NK-92 treated with Interleukin-12 subunit alpha and Interleukin-12 subunit beta, amount 100 ng/mL, for 24 hours (cell line): ENCODE measurements around the gene CNTNAP2.

Source experiments
- DNase-seq: peaks from one replicate; lab custom pipeline; 2025; lab: John Stamatoyannopoulos, UW

Gene CNTNAP2

DNA sequence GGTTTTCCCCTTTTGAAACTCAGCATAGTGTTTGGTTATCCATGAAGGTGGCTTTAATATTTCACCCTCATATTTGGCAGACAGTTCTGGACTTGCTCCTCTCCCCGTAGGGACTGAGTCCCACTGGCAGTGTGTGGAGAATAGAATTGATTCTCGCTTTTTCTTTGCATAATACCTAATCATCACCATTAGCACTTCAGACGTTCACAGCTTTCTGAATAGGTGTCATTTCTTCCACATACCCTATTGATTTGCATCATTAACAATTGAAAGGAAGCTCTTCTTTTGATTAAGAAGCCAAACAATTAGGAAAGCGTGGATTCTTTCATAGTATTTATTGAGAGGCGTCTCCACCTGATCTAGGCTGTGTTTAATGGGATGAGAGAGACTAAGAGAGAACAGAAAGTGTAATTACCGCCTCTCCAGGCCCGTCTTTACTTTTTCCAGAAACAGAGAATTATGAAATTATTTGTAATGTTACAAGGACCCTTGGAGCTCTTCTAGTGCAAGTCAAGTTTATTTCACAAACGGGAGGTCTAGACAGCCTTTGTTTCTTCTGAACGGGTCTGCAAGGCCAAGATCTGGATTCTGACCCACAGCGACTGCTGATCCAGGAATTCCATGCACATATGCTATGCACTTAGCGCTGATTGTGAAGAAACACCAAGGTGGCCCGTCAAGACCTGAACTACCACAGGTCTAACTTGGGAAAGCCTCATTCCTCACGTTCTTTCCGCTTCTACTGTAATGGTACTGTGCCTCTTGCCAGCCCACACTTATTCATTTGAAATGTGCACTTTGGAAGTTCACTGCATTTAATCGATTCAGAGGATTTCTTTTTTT, 2224.1 kb downstream of the CNTNAP2 start:
- no peak for DNase-seq

DNA sequence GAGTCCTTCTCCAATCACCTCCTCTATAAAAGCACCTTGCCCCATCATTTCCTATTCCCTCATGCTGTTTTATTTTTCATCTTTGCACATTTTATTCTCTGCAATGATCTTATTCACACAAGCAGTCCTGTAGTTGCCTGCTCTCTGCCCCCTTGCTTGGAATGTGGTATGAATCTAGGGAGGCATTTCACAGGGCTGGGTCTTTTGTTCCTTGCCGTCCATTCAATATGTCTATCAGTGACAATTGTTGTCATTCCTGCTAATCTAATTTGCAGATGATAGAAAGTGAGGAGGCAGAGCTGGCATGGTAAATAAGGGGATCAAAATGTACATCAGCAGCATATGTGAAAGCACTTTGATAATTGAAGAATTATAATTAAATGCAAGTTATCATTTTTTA, 2227.8 kb downstream of the CNTNAP2 start:
- no peak for DNase-seq

- no peak for DNase-seq
Observed at GRCh38 chr7:148347981-148348380, 2231.4 kb downstream of the CNTNAP2 start.

DNA sequence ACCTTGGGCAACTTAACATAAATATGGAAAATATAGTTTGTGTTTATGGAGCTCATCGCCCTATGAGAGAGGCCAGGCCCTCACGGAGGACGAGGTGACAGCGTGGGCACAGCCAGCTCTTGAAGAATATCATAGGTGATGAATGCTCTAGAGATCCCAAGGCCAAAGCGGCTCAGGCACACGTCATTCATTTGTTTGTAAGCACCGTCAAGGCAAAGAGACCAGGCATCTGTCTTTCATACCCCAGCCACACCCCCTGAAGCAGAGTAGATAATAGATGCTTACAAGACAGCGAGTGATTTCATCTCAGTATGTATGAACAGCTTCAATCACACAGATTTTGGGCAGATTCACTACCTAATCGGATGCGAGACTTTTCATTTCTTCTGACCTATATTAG, 2231.9 kb downstream of the CNTNAP2 start:
- no peak for DNase-seq

- DNase-seq, result no peak
Observed at GRCh38 chr7:148356303-148356702, 2239.7 kb downstream of the CNTNAP2 start.

DNA sequence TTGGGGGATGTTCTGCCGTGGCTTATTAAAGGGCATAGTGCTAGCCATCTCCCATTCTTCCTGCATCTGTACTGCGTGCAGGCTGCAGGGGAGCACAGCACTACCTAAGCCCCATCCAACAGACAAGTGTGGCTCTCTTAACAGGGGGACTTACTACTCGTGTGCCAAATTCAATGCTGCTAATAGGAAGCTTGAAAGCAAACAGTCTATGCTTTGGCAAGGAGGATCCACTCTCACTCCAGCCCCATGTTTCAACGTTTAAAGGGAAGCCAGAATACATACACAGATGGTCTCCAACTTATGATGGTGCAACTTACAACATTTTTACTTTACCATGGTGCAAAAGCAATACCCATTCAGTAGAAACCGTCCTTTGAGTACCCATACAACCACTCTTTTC, 2245.9 kb downstream of the CNTNAP2 start:
- DNase-seq, result no peak

GRCh38 chr7:148367731-148368475, 2251.3 kb downstream of the CNTNAP2 start:
- no peak for DNase-seq

DNA sequence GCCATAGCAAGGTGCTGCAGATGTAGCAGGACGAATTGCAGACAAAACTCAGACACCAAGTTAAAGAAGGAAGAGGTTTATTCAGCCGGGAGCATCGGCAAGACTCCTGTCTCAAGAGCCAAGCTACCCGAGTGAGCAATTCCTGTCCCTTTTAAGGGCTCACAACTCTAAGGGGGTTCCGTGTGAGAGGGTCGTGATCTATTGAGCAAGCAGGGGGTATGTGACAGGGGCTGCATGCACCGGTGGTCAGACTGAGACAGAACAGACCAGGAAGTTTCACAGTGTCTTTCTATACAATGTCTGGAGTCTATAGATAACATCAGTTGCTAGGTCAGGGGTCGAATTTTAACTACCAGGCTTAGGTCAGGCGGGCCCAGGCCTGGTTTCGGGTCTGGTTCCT, 2252.0 kb downstream of the CNTNAP2 start:
- DNase-seq, result no peak

DNA sequence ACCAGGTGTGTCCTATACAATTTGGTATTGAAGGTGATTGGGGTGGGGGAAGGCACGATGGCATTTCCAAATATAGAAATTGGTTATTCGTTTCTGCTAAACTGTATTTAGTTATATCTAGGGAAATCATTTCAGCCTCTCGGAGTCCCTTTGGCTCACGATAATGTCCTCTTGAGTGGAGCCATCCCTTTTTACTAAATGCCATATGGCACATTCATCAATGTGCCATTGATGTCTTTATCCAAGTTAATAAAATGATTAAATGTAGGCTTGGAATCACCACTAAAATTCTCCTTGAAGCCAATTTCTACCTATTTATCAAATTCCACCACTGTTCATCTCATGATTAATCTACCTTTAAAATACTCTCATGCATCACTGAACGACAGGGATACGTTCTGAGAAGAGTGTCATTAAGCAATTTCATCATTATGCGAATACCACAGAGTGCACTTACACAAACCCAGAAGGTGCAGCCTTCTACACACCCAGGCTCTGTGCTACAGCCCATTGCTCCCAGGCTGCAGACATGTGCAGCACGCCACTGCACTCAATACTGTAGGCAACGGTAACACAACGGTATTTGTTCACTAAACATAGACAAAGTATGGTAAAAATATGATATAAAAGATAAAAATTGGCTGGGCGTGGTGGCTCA, 2254.8 kb downstream of the CNTNAP2 start:
- no peak for DNase-seq

DNA sequence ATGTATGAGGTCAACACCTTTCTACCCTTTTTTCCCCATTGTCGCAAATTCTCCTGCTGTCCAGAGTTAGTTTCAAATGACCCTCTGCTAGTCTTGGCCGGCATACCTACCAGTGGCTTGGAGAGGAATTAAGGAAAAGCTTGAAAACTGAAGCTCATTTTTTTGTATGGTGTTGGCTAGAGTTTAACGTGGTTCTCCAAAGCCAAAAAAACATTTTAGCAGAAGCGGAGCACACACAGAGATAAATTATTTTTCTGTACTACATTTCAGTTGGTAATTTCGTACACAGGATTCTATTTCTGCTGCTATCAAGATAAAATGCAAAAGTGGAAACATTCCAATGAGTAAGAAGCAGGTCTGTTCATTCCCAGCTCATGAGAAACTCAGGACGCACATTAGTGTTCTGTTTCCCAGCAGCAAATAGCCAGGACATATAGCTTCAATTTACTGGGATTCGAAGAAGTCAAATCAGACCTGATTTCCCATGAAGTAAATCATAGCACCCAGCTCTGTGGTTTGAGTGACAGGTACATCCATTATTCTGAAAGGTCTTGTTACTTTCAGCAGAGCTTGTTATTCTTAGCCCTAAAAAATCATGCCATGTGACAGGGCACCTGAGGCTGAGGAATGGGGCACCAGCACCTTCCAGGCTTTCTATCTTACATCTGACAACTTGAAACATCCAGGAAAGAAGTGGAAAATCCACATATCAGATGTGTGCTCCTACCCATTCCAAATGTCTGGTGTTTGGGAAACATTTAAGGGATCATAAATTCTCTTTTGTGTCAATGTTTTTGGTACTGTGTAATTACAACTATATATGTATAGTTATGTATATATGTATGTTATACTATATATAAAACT, 2258.0 kb downstream of the CNTNAP2 start:
- no peak for DNase-seq

DNA sequence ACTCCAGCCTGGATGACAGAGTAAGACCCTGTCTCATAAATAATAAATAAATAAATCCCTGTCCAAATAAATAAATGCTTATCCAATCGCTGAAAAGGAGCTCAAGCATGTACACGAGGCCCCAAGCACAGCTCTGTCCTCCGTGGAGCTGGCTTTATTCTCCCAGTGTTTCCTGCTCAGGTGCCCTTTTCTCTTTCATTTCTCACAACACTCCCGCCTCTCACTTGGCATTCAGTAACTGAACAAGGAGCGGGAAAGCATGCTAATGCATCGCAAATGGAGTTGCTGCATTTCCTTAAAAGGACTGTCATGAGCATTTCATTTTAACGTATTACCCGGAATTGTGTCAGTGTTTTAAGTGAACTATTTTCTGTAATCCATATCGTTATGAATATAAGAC, 2263.1 kb downstream of the CNTNAP2 start:
- no peak for DNase-seq

DNA sequence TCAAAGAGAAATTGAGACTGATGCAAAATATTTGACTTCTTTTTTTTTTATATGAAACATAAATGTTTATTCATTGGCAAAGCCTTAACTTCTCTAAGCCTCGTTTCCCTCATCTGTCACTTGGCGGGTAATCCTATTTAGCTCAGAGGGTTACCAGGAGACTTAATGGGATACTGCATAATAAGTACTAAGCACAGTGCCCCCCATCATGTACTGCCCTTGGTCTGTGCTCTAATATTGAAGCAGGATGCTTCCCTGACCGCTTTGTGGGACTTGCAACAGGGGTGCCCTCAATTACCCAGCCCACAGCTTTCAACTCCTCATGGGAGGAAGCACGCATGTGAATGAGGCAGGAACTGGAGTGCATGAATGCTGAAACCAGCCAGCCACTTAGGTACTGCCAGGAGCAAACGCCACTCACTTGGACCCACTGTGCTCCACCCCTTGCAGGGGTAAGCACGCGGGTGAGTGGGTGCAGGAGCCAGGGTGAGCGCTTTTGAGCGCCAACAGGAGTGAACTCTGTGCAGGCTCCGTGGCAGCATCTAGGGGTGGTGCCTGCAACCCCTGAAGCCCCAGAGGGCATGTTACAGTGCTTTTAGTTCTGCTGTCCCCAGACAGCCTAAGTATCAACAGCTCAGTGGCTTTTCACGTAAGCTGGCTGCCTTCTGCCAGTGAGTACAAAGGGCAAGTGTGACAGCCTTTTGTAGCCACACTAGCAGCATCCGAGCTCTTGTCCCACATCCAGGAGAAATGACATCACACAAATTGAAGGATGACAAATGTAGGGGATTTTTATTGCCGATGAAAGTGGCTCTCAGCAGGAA, 2264.2 kb downstream of the CNTNAP2 start:
- DNase-seq, result no peak

GRCh38 chr7:148382596-148382995, 2266.0 kb downstream of the CNTNAP2 start:
- no peak for DNase-seq

GRCh38 chr7:148383651-148384050, 2267.1 kb downstream of the CNTNAP2 start:
- no peak for DNase-seq

GRCh38 chr7:148385009-148385682, 2268.5 kb downstream of the CNTNAP2 start:
- no peak for DNase-seq

GRCh38 chr7:148390381-148390780, 2273.8 kb downstream of the CNTNAP2 start:
- no peak for DNase-seq

DNA sequence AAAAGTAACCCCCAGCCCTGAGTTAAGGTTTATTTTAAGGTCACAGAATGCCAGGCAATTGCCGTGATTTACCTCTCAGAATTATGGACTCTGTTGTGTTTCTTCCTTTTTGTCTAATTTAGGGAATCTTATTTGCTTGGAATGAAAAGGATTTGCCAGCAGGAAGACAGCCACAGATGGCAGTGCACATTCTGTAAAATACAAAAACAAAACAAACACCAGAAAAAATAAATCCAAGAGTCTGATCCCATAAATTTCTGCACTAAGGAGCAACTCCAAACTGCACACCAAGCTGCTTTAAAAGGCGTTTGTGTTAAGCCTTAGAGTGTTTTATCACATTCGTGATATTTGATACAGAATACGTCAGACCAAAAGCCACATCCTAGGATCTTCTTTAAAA, 2275.0 kb downstream of the CNTNAP2 start:
- no peak for DNase-seq

DNA sequence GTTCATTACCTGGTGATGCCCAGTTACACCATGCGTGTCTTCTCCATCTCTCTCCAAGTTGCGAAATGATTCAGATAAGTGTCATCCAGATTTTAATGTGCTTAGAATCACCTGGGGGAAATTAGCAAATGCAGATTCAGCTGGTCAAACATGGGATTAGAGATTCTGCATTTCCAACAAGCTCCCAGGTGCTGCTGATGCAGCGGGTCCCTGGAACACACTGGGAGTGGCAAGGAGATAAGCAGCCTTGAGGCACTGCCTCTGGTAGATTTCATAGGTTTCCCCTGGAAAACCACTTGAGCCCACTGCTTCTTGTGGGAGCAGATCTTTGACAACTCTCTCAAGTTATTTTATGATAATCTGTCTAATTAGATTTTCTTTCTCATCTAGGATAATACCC, 2278.0 kb downstream of the CNTNAP2 start:
- DNase-seq, result no peak

GRCh38 chr7:148395352-148395811, 2278.8 kb downstream of the CNTNAP2 start:
- no peak for DNase-seq

DNA sequence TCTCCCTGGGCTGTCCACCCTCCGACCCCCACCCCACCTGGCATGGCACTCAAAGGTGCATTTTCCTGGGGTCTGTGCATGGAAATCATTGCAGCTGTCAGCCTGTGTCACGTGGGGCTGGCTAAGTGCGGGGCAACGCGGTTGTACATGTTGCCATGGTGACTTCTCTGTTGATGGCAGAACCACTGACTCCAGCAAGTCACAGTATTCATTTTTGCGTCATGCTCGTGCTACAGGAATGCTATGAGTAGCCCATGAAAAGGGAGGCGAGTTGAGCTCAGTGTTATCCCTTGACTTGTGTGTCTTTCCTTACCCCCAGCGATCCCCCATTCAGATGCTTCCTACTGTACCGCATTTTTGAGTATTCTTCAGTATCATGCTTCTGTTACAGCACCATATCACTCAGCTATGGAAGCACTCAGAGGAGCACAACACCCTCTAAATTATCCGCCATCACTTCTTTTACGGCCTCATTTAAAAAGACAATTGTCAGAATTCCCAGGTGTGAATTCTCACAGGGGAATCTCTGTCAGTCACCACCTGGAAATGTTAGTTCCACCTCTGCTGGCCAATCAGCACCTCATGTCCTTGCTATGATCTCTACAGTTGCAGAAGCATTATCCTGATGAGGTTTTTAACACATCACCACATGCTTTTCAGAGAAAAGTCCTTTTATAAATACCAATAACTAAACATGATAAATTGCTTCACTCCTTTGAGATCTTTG, 2279.6 kb downstream of the CNTNAP2 start:
- DNase-seq, result no peak
